ENCODE results near the gene SASH1. TPM values are rescaled to one million over a fixed set of nuclear protein-coding genes. Genes with fewer than 3 reads are reported as not detected.

Gene SASH1
- total and polyA plus RNA-seq, 2 donors (not counting 3 experiments of a cell fraction or from before 2014, with no cell fraction given) = 18.5 to 103 TPM

DNA sequence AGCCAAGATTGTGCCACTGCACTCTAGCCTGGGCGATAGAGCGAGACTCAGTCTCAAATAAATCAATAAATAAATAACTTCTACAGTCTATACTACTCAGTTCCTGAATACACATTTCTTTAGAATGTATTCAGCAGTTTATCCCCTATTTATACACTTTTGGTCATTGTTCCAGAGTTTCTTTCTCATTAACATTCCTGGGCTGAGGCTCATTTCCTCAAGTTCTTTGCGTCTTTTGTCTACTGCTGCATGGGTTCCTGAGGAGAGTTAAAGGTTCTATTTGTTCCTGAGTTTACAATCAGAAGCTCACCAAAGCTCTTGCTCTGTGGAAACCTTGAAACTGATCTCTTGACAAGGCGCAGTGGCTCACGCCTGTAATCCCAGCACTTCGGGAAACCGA is 37.7 kb upstream of the SASH1 start:
- CTCF ChIA-PET = interaction anchor here (0.6 to 2.5 kb wide), 15 partner anchors 9 to 1009 kb away, joined by 3 to 7 read pairs (median 3); no protein-coding TSS in a partner anchor
- peak overlapping the region; percentile 46 for H3K4me2 ChIP-seq (ENCODE audit: insufficient read depth, low read length)
- H2AFZ ChIP-seq (ENCODE audit: low read depth, low read length) = no peak overlapping the region
- H3K4me3 ChIP-seq (replicated peaks in 1 of 3; ENCODE audit: insufficient read depth in 1 of 3, low read depth in 1 of 3, low read length in 3 of 3) = no peak overlapping the region
- no peaks in the 10 kb centered on the region for H3K27me3 ChIP-seq (ENCODE audit: control insufficient read depth in 2 of 2, insufficient read depth in 2 of 2, low read length in 2 of 2)
- peak; percentile 94 for TF ChIP-seq JUN (IDR thresholded peaks at IDR 0.05; ENCODE audit: borderline replicate concordance, insufficient read depth, insufficient read length, low read depth)
- peak; percentile 75 for TF ChIP-seq FOS (IDR thresholded peaks at IDR 0.05; ENCODE audit: borderline replicate concordance, insufficient read depth, low read length)
- peak; percentile 66 for TF ChIP-seq POLR2AphosphoS5 (IDR thresholded peaks at IDR 0.05; ENCODE audit: insufficient read depth, low read depth, low read length)
- no peak for TF ChIP-seq MYC (IDR thresholded peaks at IDR 0.05; ENCODE audit: low read depth, low read length)
- TF ChIP-seq GATA2 (IDR thresholded peaks at IDR 0.05; ENCODE audit: insufficient read depth, insufficient read length, low read depth, low read length) = peak; percentile 27
- no peak for TF ChIP-seq EZH2 (IDR thresholded peaks at IDR 0.05; ENCODE audit: borderline replicate concordance, low read depth, low read length, severe bottlenecking)
- TF ChIP-seq, protein P1, sequence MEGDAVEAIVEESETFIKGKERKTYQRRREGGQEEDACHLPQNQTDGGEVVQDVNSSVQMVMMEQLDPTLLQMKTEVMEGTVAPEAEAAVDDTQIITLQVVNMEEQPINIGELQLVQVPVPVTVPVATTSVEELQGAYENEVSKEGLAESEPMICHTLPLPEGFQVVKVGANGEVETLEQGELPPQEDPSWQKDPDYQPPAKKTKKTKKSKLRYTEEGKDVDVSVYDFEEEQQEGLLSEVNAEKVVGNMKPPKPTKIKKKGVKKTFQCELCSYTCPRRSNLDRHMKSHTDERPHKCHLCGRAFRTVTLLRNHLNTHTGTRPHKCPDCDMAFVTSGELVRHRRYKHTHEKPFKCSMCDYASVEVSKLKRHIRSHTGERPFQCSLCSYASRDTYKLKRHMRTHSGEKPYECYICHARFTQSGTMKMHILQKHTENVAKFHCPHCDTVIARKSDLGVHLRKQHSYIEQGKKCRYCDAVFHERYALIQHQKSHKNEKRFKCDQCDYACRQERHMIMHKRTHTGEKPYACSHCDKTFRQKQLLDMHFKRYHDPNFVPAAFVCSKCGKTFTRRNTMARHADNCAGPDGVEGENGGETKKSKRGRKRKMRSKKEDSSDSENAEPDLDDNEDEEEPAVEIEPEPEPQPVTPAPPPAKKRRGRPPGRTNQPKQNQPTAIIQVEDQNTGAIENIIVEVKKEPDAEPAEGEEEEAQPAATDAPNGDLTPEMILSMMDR (IDR thresholded peaks at IDR 0.05; ENCODE audit: extremely low read depth in 1 of 2, insufficient read depth in 1 of 2, low read depth in 1 of 2, low read length in 2 of 2) = no peak
- TF ChIP-seq POLR2A (IDR thresholded peaks at IDR 0.05; ENCODE audit: low read depth, low read length) = no peak
- TF ChIP-seq, protein P2, sequence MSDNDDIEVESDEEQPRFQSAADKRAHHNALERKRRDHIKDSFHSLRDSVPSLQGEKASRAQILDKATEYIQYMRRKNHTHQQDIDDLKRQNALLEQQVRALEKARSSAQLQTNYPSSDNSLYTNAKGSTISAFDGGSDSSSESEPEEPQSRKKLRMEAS (IDR thresholded peaks at IDR 0.05; ENCODE audit: insufficient read depth, insufficient read length) = no peak
- peak overlapping the region; percentile 44 for H3K9ac ChIP-seq (replicated peaks; ENCODE audit: extremely low read depth, insufficient read depth, low read length)
- H4K20me1 ChIP-seq (replicated peaks; ENCODE audit: control insufficient read depth, extremely low read depth, insufficient read depth, low read length) = no peaks in the 10 kb centered on the region
- FAIRE-seq (peak; percentile 96), DNase-seq (ENCODE audit: low read depth, low spot score) (peak; percentile 97)
- H3K79me2 ChIP-seq (ENCODE audit: control insufficient read depth, insufficient read depth, low read length) = no peaks in the 10 kb centered on the region
- peaks cover 24% of the 10 kb centered on the region for H3K4me1 ChIP-seq (ENCODE audit: control insufficient read depth, extremely low read depth, insufficient read depth, low read length)
- no peaks in the 10 kb centered on the region for H3K9me1 ChIP-seq (replicated peaks; ENCODE audit: control insufficient read depth, extremely low read depth, insufficient read depth, low read length)
- no peaks in the 10 kb centered on the region for H3K9me3 ChIP-seq (replicated peaks; ENCODE audit: control insufficient read depth, insufficient read depth, low read length)
- intact Hi-C loops (cut with micrococcal nuclease) = loop anchor here (1.0 kb wide), 7 partner anchors 12 to 797 kb away; partner anchors contain the start of gene SAMD5
- dilution Hi-C loops (cut with MboI; ENCODE audit: extremely low pct_ligation_motif_present, low sequenced_read_pairs) = no loop called here
- BruUV-seq (replicated peaks) = no TSS peak
- peak overlapping the region; percentile 95 for H3K27ac ChIP-seq (ENCODE audit: insufficient read depth, low read depth, low read length)
- H3K36me3 ChIP-seq (ENCODE audit: control insufficient read depth in 2 of 2, extremely low read depth in 1 of 2, insufficient read depth in 2 of 2, low read length in 2 of 2) = no peaks in the 10 kb centered on the region
- POLR2A ChIA-PET = interaction anchor here (0.6 to 0.9 kb wide), 4 partner anchors 24 to 151 kb away, joined by 3 to 13 read pairs (median 7); no protein-coding TSS in a partner anchor

Measured in endothelial cell of umbilical vein (primary cell).